Measurements from ENCODE around the gene ZNF862.

DNA sequence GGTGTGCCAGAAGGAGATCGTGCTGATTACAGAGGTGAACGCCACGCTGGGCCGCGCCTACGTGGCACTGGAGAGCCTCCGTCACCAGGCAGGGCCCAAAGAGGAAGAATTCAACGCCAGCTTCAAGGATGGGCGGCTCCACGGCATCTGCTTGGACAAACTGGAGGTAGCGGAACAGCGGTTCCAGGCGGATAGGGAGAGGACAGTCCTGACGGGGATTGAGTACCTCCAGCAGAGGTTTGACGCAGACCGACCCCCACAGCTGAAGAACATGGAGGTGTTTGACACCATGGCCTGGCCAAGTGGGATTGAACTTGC, 23.5 kb downstream of the ZNF862 start:
- TF ChIP-seq, protein P1, sequence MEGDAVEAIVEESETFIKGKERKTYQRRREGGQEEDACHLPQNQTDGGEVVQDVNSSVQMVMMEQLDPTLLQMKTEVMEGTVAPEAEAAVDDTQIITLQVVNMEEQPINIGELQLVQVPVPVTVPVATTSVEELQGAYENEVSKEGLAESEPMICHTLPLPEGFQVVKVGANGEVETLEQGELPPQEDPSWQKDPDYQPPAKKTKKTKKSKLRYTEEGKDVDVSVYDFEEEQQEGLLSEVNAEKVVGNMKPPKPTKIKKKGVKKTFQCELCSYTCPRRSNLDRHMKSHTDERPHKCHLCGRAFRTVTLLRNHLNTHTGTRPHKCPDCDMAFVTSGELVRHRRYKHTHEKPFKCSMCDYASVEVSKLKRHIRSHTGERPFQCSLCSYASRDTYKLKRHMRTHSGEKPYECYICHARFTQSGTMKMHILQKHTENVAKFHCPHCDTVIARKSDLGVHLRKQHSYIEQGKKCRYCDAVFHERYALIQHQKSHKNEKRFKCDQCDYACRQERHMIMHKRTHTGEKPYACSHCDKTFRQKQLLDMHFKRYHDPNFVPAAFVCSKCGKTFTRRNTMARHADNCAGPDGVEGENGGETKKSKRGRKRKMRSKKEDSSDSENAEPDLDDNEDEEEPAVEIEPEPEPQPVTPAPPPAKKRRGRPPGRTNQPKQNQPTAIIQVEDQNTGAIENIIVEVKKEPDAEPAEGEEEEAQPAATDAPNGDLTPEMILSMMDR (conservative IDR thresholded peaks at IDR 0.05; ENCODE audit: low read depth in 2 of 2), result no peak
- TF ChIP-seq EZH2phosphoT487 (IDR thresholded peaks at IDR 0.05; ENCODE audit: unreplicated experiment) (no peak), EZH2 (IDR thresholded peaks at IDR 0.05; ENCODE audit: low read depth, unreplicated experiment) (no peak), ZNF114 (CRISPR knock-in tag; IDR thresholded peaks at IDR 0.05) (no peak), POLR2AphosphoS5 (IDR thresholded peaks at IDR 0.05; ENCODE audit: low read depth) (no peak), STAT1 (IDR thresholded peaks at IDR 0.05; ENCODE audit: unreplicated experiment) (no peak)
- TF ChIP-seq, protein P2, sequence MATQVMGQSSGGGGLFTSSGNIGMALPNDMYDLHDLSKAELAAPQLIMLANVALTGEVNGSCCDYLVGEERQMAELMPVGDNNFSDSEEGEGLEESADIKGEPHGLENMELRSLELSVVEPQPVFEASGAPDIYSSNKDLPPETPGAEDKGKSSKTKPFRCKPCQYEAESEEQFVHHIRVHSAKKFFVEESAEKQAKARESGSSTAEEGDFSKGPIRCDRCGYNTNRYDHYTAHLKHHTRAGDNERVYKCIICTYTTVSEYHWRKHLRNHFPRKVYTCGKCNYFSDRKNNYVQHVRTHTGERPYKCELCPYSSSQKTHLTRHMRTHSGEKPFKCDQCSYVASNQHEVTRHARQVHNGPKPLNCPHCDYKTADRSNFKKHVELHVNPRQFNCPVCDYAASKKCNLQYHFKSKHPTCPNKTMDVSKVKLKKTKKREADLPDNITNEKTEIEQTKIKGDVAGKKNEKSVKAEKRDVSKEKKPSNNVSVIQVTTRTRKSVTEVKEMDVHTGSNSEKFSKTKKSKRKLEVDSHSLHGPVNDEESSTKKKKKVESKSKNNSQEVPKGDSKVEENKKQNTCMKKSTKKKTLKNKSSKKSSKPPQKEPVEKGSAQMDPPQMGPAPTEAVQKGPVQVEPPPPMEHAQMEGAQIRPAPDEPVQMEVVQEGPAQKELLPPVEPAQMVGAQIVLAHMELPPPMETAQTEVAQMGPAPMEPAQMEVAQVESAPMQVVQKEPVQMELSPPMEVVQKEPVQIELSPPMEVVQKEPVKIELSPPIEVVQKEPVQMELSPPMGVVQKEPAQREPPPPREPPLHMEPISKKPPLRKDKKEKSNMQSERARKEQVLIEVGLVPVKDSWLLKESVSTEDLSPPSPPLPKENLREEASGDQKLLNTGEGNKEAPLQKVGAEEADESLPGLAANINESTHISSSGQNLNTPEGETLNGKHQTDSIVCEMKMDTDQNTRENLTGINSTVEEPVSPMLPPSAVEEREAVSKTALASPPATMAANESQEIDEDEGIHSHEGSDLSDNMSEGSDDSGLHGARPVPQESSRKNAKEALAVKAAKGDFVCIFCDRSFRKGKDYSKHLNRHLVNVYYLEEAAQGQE (IDR thresholded peaks at IDR 0.05; ENCODE audit: unreplicated experiment), result no peak
